ENCODE results near the gene TATDN2.

The TATDN2 gene

DNA sequence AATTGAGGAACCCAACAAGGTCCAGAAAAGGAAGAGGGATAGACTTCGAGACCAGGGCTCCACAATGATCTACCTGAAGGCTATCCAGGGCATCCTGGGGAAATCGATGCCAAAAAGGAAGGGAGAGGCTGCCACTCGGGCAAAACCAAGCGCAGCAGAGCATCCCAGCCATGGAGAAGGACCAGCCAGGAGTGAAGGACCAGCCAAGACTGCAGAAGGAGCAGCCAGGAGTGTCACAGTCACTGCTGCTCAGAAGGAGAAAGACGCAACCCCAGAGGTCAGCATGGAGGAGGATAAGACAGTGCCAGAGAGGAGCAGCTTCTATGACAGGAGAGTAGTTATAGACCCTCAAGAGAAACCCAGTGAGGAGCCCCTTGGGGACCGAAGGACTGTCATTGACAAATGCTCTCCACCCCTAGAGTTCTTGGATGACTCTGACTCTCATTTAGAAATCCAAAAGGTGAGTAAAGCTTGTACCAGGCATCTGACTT lies 12.0 kb downstream of the TATDN2 start:
- TF ChIP-seq PPARA (CRISPR knock-in tag; IDR thresholded peaks at IDR 0.05; ENCODE audit: borderline replicate concordance) (no peak), ZNF70 (CRISPR knock-in tag; IDR thresholded peaks at IDR 0.05) (no peak), TCF4 (CRISPR knock-in tag; IDR thresholded peaks at IDR 0.05; ENCODE audit: borderline replicate concordance) (no peak), CSDC2 (CRISPR knock-in tag; IDR thresholded peaks at IDR 0.05) (no peak), ZNF8 (CRISPR knock-in tag; IDR thresholded peaks at IDR 0.05) (no peak), SNAI2 (CRISPR knock-in tag; IDR thresholded peaks at IDR 0.05) (no peak), ARNTL (CRISPR knock-in tag; IDR thresholded peaks at IDR 0.05; ENCODE audit: borderline replicate concordance, low read depth) (no peak), BACH2 (CRISPR knock-in tag; IDR thresholded peaks at IDR 0.05; ENCODE audit: borderline replicate concordance) (no peak), GLIS3 (CRISPR knock-in tag; IDR thresholded peaks at IDR 0.05) (no peak), ZFP30 (CRISPR knock-in tag; IDR thresholded peaks at IDR 0.05) (no peak), ISL1 (CRISPR knock-in tag; IDR thresholded peaks at IDR 0.05) (no peak), RARB (CRISPR knock-in tag; IDR thresholded peaks at IDR 0.05) (no peak), TOX (CRISPR knock-in tag; IDR thresholded peaks at IDR 0.05; ENCODE audit: borderline replicate concordance) (no peak), ESRRG (CRISPR knock-in tag; IDR thresholded peaks at IDR 0.05) (no peak), ZNF565 (CRISPR knock-in tag; conservative IDR thresholded peaks at IDR 0.05; ENCODE audit: low read depth) (no peak)
- TF ChIP-seq, protein P1, sequence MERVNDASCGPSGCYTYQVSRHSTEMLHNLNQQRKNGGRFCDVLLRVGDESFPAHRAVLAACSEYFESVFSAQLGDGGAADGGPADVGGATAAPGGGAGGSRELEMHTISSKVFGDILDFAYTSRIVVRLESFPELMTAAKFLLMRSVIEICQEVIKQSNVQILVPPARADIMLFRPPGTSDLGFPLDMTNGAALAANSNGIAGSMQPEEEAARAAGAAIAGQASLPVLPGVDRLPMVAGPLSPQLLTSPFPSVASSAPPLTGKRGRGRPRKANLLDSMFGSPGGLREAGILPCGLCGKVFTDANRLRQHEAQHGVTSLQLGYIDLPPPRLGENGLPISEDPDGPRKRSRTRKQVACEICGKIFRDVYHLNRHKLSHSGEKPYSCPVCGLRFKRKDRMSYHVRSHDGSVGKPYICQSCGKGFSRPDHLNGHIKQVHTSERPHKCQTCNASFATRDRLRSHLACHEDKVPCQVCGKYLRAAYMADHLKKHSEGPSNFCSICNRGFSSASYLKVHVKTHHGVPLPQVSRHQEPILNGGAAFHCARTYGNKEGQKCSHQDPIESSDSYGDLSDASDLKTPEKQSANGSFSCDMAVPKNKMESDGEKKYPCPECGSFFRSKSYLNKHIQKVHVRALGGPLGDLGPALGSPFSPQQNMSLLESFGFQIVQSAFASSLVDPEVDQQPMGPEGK (CRISPR knock-in tag; IDR thresholded peaks at IDR 0.05; ENCODE audit: borderline replicate concordance): no peak
- TF ChIP-seq, protein P2, sequence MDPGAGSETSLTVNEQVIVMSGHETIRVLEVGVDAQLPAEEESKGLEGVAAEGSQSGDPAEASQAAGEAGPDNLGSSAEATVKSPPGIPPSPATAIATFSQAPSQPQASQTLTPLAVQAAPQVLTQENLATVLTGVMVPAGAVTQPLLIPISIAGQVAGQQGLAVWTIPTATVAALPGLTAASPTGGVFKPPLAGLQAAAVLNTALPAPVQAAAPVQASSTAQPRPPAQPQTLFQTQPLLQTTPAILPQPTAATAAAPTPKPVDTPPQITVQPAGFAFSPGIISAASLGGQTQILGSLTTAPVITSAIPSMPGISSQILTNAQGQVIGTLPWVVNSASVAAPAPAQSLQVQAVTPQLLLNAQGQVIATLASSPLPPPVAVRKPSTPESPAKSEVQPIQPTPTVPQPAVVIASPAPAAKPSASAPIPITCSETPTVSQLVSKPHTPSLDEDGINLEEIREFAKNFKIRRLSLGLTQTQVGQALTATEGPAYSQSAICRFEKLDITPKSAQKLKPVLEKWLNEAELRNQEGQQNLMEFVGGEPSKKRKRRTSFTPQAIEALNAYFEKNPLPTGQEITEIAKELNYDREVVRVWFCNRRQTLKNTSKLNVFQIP (CRISPR knock-in tag; IDR thresholded peaks at IDR 0.05; ENCODE audit: borderline replicate concordance, low read depth): no peak
- TF ChIP-seq, protein P3, sequence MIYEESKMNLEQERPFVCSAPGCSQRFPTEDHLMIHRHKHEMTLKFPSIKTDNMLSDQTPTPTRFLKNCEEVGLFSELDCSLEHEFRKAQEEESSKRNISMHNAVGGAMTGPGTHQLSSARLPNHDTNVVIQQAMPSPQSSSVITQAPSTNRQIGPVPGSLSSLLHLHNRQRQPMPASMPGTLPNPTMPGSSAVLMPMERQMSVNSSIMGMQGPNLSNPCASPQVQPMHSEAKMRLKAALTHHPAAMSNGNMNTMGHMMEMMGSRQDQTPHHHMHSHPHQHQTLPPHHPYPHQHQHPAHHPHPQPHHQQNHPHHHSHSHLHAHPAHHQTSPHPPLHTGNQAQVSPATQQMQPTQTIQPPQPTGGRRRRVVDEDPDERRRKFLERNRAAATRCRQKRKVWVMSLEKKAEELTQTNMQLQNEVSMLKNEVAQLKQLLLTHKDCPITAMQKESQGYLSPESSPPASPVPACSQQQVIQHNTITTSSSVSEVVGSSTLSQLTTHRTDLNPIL (CRISPR knock-in tag; IDR thresholded peaks at IDR 0.05; ENCODE audit: low read depth): no peak
- TF ChIP-seq, protein P4, sequence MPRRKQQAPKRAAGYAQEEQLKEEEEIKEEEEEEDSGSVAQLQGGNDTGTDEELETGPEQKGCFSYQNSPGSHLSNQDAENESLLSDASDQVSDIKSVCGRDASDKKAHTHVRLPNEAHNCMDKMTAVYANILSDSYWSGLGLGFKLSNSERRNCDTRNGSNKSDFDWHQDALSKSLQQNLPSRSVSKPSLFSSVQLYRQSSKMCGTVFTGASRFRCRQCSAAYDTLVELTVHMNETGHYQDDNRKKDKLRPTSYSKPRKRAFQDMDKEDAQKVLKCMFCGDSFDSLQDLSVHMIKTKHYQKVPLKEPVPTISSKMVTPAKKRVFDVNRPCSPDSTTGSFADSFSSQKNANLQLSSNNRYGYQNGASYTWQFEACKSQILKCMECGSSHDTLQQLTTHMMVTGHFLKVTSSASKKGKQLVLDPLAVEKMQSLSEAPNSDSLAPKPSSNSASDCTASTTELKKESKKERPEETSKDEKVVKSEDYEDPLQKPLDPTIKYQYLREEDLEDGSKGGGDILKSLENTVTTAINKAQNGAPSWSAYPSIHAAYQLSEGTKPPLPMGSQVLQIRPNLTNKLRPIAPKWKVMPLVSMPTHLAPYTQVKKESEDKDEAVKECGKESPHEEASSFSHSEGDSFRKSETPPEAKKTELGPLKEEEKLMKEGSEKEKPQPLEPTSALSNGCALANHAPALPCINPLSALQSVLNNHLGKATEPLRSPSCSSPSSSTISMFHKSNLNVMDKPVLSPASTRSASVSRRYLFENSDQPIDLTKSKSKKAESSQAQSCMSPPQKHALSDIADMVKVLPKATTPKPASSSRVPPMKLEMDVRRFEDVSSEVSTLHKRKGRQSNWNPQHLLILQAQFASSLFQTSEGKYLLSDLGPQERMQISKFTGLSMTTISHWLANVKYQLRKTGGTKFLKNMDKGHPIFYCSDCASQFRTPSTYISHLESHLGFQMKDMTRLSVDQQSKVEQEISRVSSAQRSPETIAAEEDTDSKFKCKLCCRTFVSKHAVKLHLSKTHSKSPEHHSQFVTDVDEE (CRISPR knock-in tag; IDR thresholded peaks at IDR 0.05): no peak
- TF ChIP-seq, protein P5, sequence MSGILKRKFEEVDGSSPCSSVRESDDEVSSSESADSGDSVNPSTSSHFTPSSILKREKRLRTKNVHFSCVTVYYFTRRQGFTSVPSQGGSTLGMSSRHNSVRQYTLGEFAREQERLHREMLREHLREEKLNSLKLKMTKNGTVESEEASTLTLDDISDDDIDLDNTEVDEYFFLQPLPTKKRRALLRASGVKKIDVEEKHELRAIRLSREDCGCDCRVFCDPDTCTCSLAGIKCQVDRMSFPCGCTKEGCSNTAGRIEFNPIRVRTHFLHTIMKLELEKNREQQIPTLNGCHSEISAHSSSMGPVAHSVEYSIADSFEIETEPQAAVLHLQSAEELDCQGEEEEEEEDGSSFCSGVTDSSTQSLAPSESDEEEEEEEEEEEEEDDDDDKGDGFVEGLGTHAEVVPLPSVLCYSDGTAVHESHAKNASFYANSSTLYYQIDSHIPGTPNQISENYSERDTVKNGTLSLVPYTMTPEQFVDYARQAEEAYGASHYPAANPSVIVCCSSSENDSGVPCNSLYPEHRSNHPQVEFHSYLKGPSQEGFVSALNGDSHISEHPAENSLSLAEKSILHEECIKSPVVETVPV (CRISPR knock-in tag; IDR thresholded peaks at IDR 0.05): no peak
- no peak for ATAC-seq

DNA sequence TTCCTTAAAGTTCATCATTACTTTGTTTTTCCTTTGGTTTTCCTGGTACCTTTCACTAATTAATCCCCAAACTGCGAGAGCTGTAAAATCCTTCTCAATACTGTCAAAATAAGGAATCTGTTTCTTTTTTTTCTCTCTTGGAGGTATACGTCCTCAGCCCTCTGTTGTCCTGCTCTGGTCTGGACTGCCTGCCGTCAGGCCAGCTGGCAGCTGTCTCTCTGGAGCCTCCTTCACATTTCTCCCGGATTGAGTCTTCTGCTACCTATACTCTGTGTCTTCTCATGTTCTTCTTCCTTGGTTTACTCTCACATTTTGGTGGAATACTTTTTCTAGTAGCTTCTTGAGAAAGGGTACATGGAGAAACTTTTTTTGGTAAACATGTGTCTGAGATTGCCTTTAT lies 13.8 kb downstream of the TATDN2 start:
- no peak for ATAC-seq
- TF ChIP-seq PPARA (CRISPR knock-in tag; IDR thresholded peaks at IDR 0.05; ENCODE audit: borderline replicate concordance) (no peak), ZC3H10 (CRISPR knock-in tag; IDR thresholded peaks at IDR 0.05) (no peak), ISL1 (CRISPR knock-in tag; IDR thresholded peaks at IDR 0.05) (no peak), ESRRG (CRISPR knock-in tag; IDR thresholded peaks at IDR 0.05) (no peak), BACH2 (CRISPR knock-in tag; IDR thresholded peaks at IDR 0.05; ENCODE audit: borderline replicate concordance) (no peak), ZNF565 (CRISPR knock-in tag; conservative IDR thresholded peaks at IDR 0.05; ENCODE audit: low read depth) (no peak), TCF4 (CRISPR knock-in tag; IDR thresholded peaks at IDR 0.05; ENCODE audit: borderline replicate concordance) (no peak), RARB (CRISPR knock-in tag; IDR thresholded peaks at IDR 0.05) (no peak)
- TF ChIP-seq, protein P3 (CRISPR knock-in tag; IDR thresholded peaks at IDR 0.05; ENCODE audit: low read depth): no peak
- TF ChIP-seq, protein P4 (CRISPR knock-in tag; IDR thresholded peaks at IDR 0.05): no peak
- TF ChIP-seq, protein P1 (CRISPR knock-in tag; IDR thresholded peaks at IDR 0.05; ENCODE audit: borderline replicate concordance): no peak
- TF ChIP-seq, protein P2 (CRISPR knock-in tag; IDR thresholded peaks at IDR 0.05; ENCODE audit: borderline replicate concordance, low read depth): no peak

All from SK-N-SH treated with all-trans-retinoic acid at 6 μM for 48 hours (cell line).